H1 (cell line): ENCODE results near the gene MTERF1. TPM values are rescaled to one million over a fixed set of nuclear protein-coding genes. Genes with fewer than 3 reads are reported as not detected.

Experiments
- CTCF ChIA-PET: fragments of 300-600 bp; sonication (Branson Sonifier 250); formaldehyde crosslinking; loops from one replicate; lab custom pipeline; 2021; ENCODE audit not compliant: partially characterized antibody; lab: Charles Lee
- POLR2A ChIA-PET: fragments of 300-600 bp; sonication (Branson Sonifier 250); formaldehyde crosslinking; loops from one replicate; lab custom pipeline; 2021; ENCODE audit warnings: inconsistent platforms; ENCODE audit not compliant: partially characterized antibody; lab: Charles Lee
- DNase-seq, 2 experiments: peaks; one replicate each; pipeline versions ENCODE4 v3.0.0 to v3.0.0-alpha.2; 2010 to 2022; ENCODE audit warnings: low spot score in 2 of 2, low read depth in 1 of 2, mixed read lengths in 1 of 2
- FAIRE-seq: peaks from 2 replicates; lab custom pipeline; 2011; peaks lifted over from hg19 to GRCh38; lab: Jason Lieb, UNC
- H2AFZ ChIP-seq: 2 replicates; pipeline ENCODE4 v1.8.1; 2012; ENCODE audit warnings: low read length, inconsistent platforms
- H2AK5ac ChIP-seq: 2 replicates; pipeline ENCODE4 v1.6.1; 2013; ENCODE audit warnings: low read depth, low read length
- H2BK120ac ChIP-seq: replicated peaks from 2 replicates; pipeline ENCODE3; 2013; ENCODE audit warnings: low read depth, low read length, inconsistent platforms
- H2BK12ac ChIP-seq: 2 replicates; pipeline ENCODE4 v1.6.1; 2013; ENCODE audit warnings: low read depth, low read length
- H2BK15ac ChIP-seq: 2 replicates; pipeline ENCODE4 v1.6.1; 2013; ENCODE audit warnings: low read length
- H2BK20ac ChIP-seq: 2 replicates; pipeline ENCODE4 v1.6.1; 2013; ENCODE audit warnings: low read length
- H2BK5ac ChIP-seq: 2 replicates; pipeline ENCODE4 v1.6.1; 2013; ENCODE audit warnings: low read depth, low read length
- H3K14ac ChIP-seq: 2 replicates; pipeline ENCODE4 v1.6.1; 2013; ENCODE audit warnings: inconsistent platforms; ENCODE audit not compliant: insufficient read length
- H3K18ac ChIP-seq: 2 replicates; pipeline ENCODE4 v1.6.1; 2013; ENCODE audit warnings: low read length; ENCODE audit errors: extremely low read depth
- H3K23ac ChIP-seq: 2 replicates; pipeline ENCODE4 v1.6.1; 2013; ENCODE audit warnings: inconsistent platforms; ENCODE audit not compliant: insufficient read length
- H3K23me2 ChIP-seq: 2 replicates; pipeline ENCODE4 v1.6.1; 2013; ENCODE audit warnings: low read depth, low read length
- H3K27ac ChIP-seq: 2 replicates; pipeline ENCODE4 v1.6.1; 2011; ENCODE audit warnings: low read depth, low read length, inconsistent platforms
- H3K27me3 ChIP-seq, 4 experiments: replicated peaks in 1 of 4; 1 replicate in 1 of 4; 2 replicates in 3 of 4; pipeline versions ENCODE4 v1.6.1 to v1.8.1; 2011 to 2013; ENCODE audit warnings: low read length in 3 of 4, mild to moderate bottlenecking in 3 of 4, inconsistent platforms in 2 of 4, mixed read lengths in 2 of 4, moderate library complexity in 1 of 4; ENCODE audit not compliant: control insufficient read depth in 3 of 4, insufficient read depth in 3 of 4; ENCODE audit errors: extremely low read depth in 1 of 4
- H3K36me3 ChIP-seq, 4 experiments: 2 replicates each; pipeline versions ENCODE4 v1.6.1 to v1.8.1; 2011 to 2013; ENCODE audit warnings: mild to moderate bottlenecking in 4 of 4, low read length in 3 of 4, moderate library complexity in 2 of 4, control low read depth in 1 of 4, inconsistent platforms in 1 of 4; ENCODE audit not compliant: insufficient read depth in 4 of 4, control insufficient read depth in 2 of 4
- H3K4ac ChIP-seq: replicated peaks from 2 replicates; pipeline ENCODE3; 2013; ENCODE audit warnings: low read length, low read depth, mixed read lengths, inconsistent platforms; ENCODE audit not compliant: insufficient read length
- H3K4me1 ChIP-seq, 4 experiments: replicated peaks in 1 of 4; 1 replicate in 1 of 4; 2 replicates in 3 of 4; pipeline versions ENCODE4 v1.6.1 to v1.8.1; 2011 to 2013; ENCODE audit warnings: low read length in 3 of 4, inconsistent platforms in 2 of 4, mixed read lengths in 1 of 4; ENCODE audit not compliant: insufficient read depth in 4 of 4, control insufficient read depth in 3 of 4
- H3K4me2 ChIP-seq, 2 experiments: 2 replicates each; pipeline versions ENCODE4 v1.6.1 to v1.8.1; 2011 to 2013; ENCODE audit warnings: low read depth in 2 of 2, low read length in 2 of 2, control low read depth in 1 of 2, inconsistent platforms in 1 of 2, mild to moderate bottlenecking in 1 of 2; ENCODE audit not compliant: insufficient read depth in 1 of 2
- H3K4me3 ChIP-seq, 4 experiments: fragments of 200-600, 300-600 bp in 1 of 4; sonication (generic), shearing (Covaris generic), sonication (Bioruptor Twin) in 1 of 4; 2 replicates each; pipeline versions ENCODE4 v1.5.1 to v1.8.1; 2011 to 2016; ENCODE audit warnings: low read length in 4 of 4, low read depth in 3 of 4, control low read depth in 2 of 4, inconsistent platforms in 2 of 4, mild to moderate bottlenecking in 2 of 4, mixed read lengths in 1 of 4, moderate library complexity in 1 of 4; ENCODE audit not compliant: insufficient read depth in 2 of 4; ENCODE audit errors: extremely low read depth in 1 of 4
- H3K56ac ChIP-seq: replicated peaks from 2 replicates; pipeline ENCODE3; 2013; ENCODE audit warnings: low read depth, mild to moderate bottlenecking, mixed read lengths, low read length, inconsistent platforms; ENCODE audit not compliant: insufficient read length
- H3K79me1 ChIP-seq: 2 replicates; pipeline ENCODE4 v1.6.1; 2013; ENCODE audit warnings: low read depth, low read length, control low read depth
- H3K79me2 ChIP-seq, 2 experiments: 2 replicates each; pipeline versions ENCODE4 v1.6.1 to v1.8.1; 2012 to 2013; ENCODE audit warnings: low read length in 2 of 2, mild to moderate bottlenecking in 2 of 2, inconsistent platforms in 1 of 2; ENCODE audit not compliant: insufficient read depth in 2 of 2, control insufficient read depth in 1 of 2
- H3K9ac ChIP-seq, 4 experiments: replicated peaks in 1 of 4; 1 replicate in 1 of 4; 2 replicates in 3 of 4; pipeline versions ENCODE4 v1.6.1 to v1.8.1; 2011 to 2013; ENCODE audit warnings: low read depth in 3 of 4, low read length in 3 of 4, control low read depth in 2 of 4, mild to moderate bottlenecking in 2 of 4, moderate library complexity in 2 of 4, inconsistent platforms in 1 of 4; ENCODE audit errors: extremely low read depth in 1 of 4
- H3K9me3 ChIP-seq, 2 experiments: 2 replicates each; pipeline versions ENCODE4 v1.6.1 to v1.8.1; 2012 to 2013; ENCODE audit warnings: mild to moderate bottlenecking in 2 of 2, moderate library complexity in 2 of 2, control low read depth in 1 of 2, inconsistent platforms in 1 of 2, low read depth in 1 of 2, low read length in 1 of 2, mixed read lengths in 1 of 2; ENCODE audit not compliant: insufficient read depth in 2 of 2
- H4K20me1 ChIP-seq, 2 experiments: replicated peaks in 1 of 2; 2 replicates each; pipeline versions ENCODE3 to v1.8.1; 2011 to 2013; ENCODE audit warnings: inconsistent platforms in 2 of 2, low read length in 2 of 2, mild to moderate bottlenecking in 1 of 2; ENCODE audit not compliant: insufficient read depth in 2 of 2, control insufficient read depth in 1 of 2
- H4K5ac ChIP-seq: 2 replicates; pipeline ENCODE4 v1.6.1; 2013; ENCODE audit warnings: low read length, low read depth, mixed read lengths, inconsistent platforms; ENCODE audit not compliant: insufficient read length
- H4K8ac ChIP-seq: 2 replicates; pipeline ENCODE4 v1.8.0; 2013; ENCODE audit warnings: mild to moderate bottlenecking, moderate library complexity, low read length, inconsistent platforms; ENCODE audit not compliant: insufficient read depth; ENCODE audit errors: extremely low read depth
- H4K91ac ChIP-seq: replicated peaks from 2 replicates; pipeline ENCODE3; 2013; ENCODE audit warnings: low read length, mixed read lengths, inconsistent platforms; ENCODE audit not compliant: insufficient read length
- CEBPB ChIP-seq: IDR thresholded peaks from 2 replicates; pipeline ENCODE4 v1.6.1; 2012; ENCODE audit warnings: low read depth, low read length
- RAD21 ChIP-seq, 2 experiments: IDR thresholded peaks in 1 of 2; conservative IDR thresholded peaks in 1 of 2; 2 replicates each; pipeline ENCODE4 v1.6.1; 2011; ENCODE audit warnings: low read depth in 2 of 2, low read length in 2 of 2, improper control_type of control experiment in 1 of 2, inconsistent platforms in 1 of 2, mild to moderate bottlenecking in 1 of 2, moderate library complexity in 1 of 2
- WGBS, 2 experiments: shearing (Covaris generic) in 1 of 2; methylation state at CpG; one replicate each; pipeline versions ENCODE4 v1.1.6 to v1.1.7; 2013 to 2015; ENCODE audit warnings: low lambda C conversion rate in 2 of 2, mixed read lengths in 2 of 2, inconsistent platforms in 1 of 2, low coverage in 1 of 2, missing lambda C conversion rate in 1 of 2; ENCODE audit not compliant: insufficient replicate concordance in 2 of 2, insufficient coverage in 1 of 2, insufficient read length in 1 of 2; ENCODE audit errors: extremely low coverage in 1 of 2, missing lambda C conversion rate in 1 of 2; 5-methylcytosine and 5-hydroxymethylcytosine counted together
- long read RNA-seq, 2 experiments: library from RNA in 1 of 2; library from capped mRNA in 1 of 2; stranded (forward); transcript quantifications; one replicate each; pipeline ENCODE4 v2.0.0, GENCODE V29; 2021; ENCODE audit warnings: inconsistent platforms in 1 of 2
- polyA minus RNA-seq, 3 experiments: library from RNA; depleted of rRNA, polyadenylated mRNA; stranded (reverse); fragments of >200 nt; gene quantifications; 1 replicate in 2 of 3; 2 replicates in 1 of 3; pipeline ENCODE4 v1.2.3, GENCODE V29; 2011
- polyA plus RNA-seq, 7 experiments: library from polyadenylated mRNA; depleted of rRNA in 3 of 7; stranded (reverse) in 5 of 7; unstranded in 2 of 7; fragments of >200 nt in 5 of 7; fragments of 200-250 nt in 2 of 7; gene quantifications; 1 replicate in 5 of 7; 2 replicates in 1 of 7; 4 replicates in 1 of 7; pipeline versions ENCODE4 v1.2.1 to v1.2.3, GENCODE V29; 2011 to 2013; ENCODE audit warnings: missing spikeins in 2 of 7, mixed read lengths in 2 of 7
- total RNA-seq: library from RNA; stranded (reverse); fragmentation: NEBNext Ultra II Directional; extraction: Animal tissue kit (Norgen Biotek cat#: 25700); gene quantifications from 2 replicates; pipeline ENCODE4 v1.2.1, GENCODE V29; 2021
- TF ChIP-seq, protein P1 (sequence below), 3 experiments: IDR thresholded peaks; 1 replicate in 2 of 3; 2 replicates in 1 of 3; pipeline versions ENCODE4 v1.5.1 to v1.6.1; 2011; ENCODE audit warnings: low read length in 3 of 3, mild to moderate bottlenecking in 3 of 3, inconsistent platforms in 2 of 3, low read depth in 1 of 3, moderate library complexity in 1 of 3; ENCODE audit not compliant: insufficient read depth in 1 of 3; ENCODE audit errors: control extremely low read depth in 1 of 3

MTERF1 gene, protein sequence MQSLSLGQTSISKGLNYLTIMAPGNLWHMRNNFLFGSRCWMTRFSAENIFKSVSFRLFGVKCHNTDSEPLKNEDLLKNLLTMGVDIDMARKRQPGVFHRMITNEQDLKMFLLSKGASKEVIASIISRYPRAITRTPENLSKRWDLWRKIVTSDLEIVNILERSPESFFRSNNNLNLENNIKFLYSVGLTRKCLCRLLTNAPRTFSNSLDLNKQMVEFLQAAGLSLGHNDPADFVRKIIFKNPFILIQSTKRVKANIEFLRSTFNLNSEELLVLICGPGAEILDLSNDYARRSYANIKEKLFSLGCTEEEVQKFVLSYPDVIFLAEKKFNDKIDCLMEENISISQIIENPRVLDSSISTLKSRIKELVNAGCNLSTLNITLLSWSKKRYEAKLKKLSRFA
- total RNA-seq (11.1 and 12.6 TPM in 2 replicates), polyA plus RNA-seq (2011; rRNA removed) (2.5 and 4.5 TPM in 2 replicates), polyA minus RNA-seq (2011; rRNA and poly(A)+ RNA removed) (7.9 and 9.0 TPM in 2 replicates)
- polyA plus RNA-seq (2011; cell fraction: cytosol; rRNA removed) = 7.7 TPM
- 2.1 TPM for polyA plus RNA-seq (2011; cell fraction: nucleus; rRNA removed)
- polyA plus RNA-seq (2012, experiment 1 of 2) = 8.5 to 17.8 TPM (median 10.0 TPM) in 4 replicates
- 0.37 TPM for polyA plus RNA-seq (2012, experiment 2 of 2)
- polyA plus RNA-seq (2013, experiment 1 of 2) = 8.8 TPM
- 9.0 TPM for polyA plus RNA-seq (2013, experiment 2 of 2)
- polyA minus RNA-seq (2011; cell fraction: cytosol; rRNA and poly(A)+ RNA removed) = 4.1 TPM
- 19.7 TPM for polyA minus RNA-seq (2011; cell fraction: nucleus; rRNA and poly(A)+ RNA removed)
- long read RNA-seq, experiment 1, partial matches to known transcripts = 0 of 8 reads
- long read RNA-seq, experiment 1, other reads (novel, unspliced or antisense) = 5 of 8 reads
- long read RNA-seq, experiment 2, partial matches to known transcripts = 0 of 5 reads
- long read RNA-seq, experiment 2, other reads (novel, unspliced or antisense) = 3 of 5 reads

DNA sequence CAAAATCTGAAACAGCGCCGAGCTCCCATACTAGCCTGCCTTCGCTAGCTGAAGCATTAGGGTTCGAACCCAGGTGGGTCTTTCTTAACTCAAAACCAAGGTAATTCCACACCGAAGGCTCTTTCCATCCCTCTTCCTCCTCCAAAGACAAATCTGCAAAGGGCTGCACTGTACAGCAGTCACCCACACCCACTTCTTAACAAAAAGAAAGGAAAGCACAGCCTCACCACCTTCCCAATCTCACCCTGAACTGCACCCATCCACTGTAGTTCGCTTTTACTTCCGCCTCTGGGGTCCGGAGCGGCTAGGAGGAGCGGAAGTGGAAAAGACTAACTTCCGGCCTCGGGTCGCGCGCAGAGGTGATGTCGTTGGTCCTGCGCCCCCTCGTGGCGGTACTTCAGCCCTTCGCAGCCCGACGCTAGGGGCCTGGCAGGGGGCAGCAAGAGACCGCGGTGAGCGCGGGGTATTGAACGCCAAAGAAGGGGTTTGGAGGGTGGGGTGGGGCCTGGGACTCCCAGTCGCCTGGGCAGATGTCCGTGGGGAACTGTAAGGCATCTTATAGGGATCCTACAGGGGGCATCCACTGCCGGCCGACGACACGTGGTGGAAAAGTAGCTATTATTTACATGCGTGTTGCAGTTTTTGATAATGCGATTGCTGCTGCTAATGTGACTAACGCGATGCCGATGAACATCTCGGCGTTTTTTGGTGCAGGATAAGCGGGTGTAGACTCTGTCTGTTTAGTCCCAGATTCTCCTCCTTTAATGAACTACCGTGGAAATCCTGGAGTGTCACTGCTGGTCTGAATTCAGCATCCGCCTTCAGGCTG, at the start of gene MTERF1:
TSS of gene MTERF1 (minus strand) at position 290 of the 829 bp plus-strand sequence. CDS start 619 bp downstream, outside the sequence.
- peak within 1 kb of the TSS; percentile 0 for H3K56ac ChIP-seq
- H2AK5ac ChIP-seq = no peak within 1 kb of the TSS
- no peaks in the 10 kb centered on the region for H3K36me3 ChIP-seq
- 0 out of 2 replicates have a peak, but pooled peaks cover 3% of the 10 kb centered on the region for H3K79me1 ChIP-seq
- no peak within 1 kb of the TSS for H3K23ac ChIP-seq
- H2AFZ ChIP-seq = peak within 1 kb of the TSS; percentile 97
- H3K23me2 ChIP-seq = peaks cover 7% of the 10 kb centered on the region
- no peak within 1 kb of the TSS for H2BK20ac ChIP-seq
- H3K4me1 ChIP-seq = peaks cover 0 to 2% (median 0%) of the 10 kb centered on the region in 4 experiments; a peak in 1 of 7 replicates
- H2BK12ac ChIP-seq = no peak within 1 kb of the TSS
- no peak within 1 kb of the TSS for H3K27ac ChIP-seq
- H2BK120ac ChIP-seq = peak within 1 kb of the TSS; percentile 12
- H3K9ac ChIP-seq = peak within 1 kb of the TSS; percentile 77 to 84 (median 78)
- H3K14ac ChIP-seq = no peak within 1 kb of the TSS
- ChIA-PET POLR2A (interaction anchor here (0.8 to 1.7 kb wide), 7 partner anchors 10 to 62 kb away, joined by 3 to 5 read pairs (median 4); partner anchors contain the start of gene AKAP9), CTCF (interaction anchor here (0.5 to 2.0 kb wide), 30 partner anchors 10 to 1794 kb away, joined by 3 to 13 read pairs (median 4); partner anchors contain the start of genes AKAP9, ANKIB1 and KRIT1)
- H4K20me1 ChIP-seq = no peaks in the 10 kb centered on the region
- 0 out of 4 replicates have a peak, but pooled peaks cover 0 to under 1% of the 10 kb centered on the region in 2 experiments for H3K9me3 ChIP-seq
- H4K5ac ChIP-seq = peak within 1 kb of the TSS; percentile 30
- H3K4me3 ChIP-seq = peak within 1 kb of the TSS; percentile 76 to 95 (median 90)
- no peak within 1 kb of the TSS; the same call in 1 of the 2 replicates for H2BK5ac ChIP-seq
- peak within 1 kb of the TSS; percentile 65 for H3K18ac ChIP-seq
- peak within 1 kb of the TSS; percentile 27 for H3K4ac ChIP-seq
- FAIRE-seq (no peak), DNase-seq (peak; percentile 86 to 95)
- H2BK15ac ChIP-seq = no peak within 1 kb of the TSS
- H3K4me2 ChIP-seq = peak within 1 kb of the TSS; percentile 46 to 90
- no peaks in the 10 kb centered on the region; a peak in 1 of 7 replicates for H3K27me3 ChIP-seq
- H3K79me2 ChIP-seq = peaks cover 0 to 19% of the 10 kb centered on the region in 2 experiments; a peak in 3 of 4 replicates
- 15% methylated on average over 43 of the region's 43 CpGs; no CpG with 5 or more reads in 1 of the 2 experiments for WGBS, 2 experiments
- peak within 1 kb of the TSS; percentile 45 for H4K91ac ChIP-seq
- H4K8ac ChIP-seq = peak within 1 kb of the TSS; percentile 90; the same call in 1 of the 2 replicates
- peak; percentile 82 to 91 for TF ChIP-seq RAD21 (IDR thresholded peaks at IDR 0.05 in 1 of 2, conservative IDR thresholded peaks at IDR 0.05 in 1 of 2; ENCODE audit: low read depth in 2 of 2, low read length in 2 of 2)
- TF ChIP-seq CEBPB = no peak
- TF ChIP-seq, protein P1, sequence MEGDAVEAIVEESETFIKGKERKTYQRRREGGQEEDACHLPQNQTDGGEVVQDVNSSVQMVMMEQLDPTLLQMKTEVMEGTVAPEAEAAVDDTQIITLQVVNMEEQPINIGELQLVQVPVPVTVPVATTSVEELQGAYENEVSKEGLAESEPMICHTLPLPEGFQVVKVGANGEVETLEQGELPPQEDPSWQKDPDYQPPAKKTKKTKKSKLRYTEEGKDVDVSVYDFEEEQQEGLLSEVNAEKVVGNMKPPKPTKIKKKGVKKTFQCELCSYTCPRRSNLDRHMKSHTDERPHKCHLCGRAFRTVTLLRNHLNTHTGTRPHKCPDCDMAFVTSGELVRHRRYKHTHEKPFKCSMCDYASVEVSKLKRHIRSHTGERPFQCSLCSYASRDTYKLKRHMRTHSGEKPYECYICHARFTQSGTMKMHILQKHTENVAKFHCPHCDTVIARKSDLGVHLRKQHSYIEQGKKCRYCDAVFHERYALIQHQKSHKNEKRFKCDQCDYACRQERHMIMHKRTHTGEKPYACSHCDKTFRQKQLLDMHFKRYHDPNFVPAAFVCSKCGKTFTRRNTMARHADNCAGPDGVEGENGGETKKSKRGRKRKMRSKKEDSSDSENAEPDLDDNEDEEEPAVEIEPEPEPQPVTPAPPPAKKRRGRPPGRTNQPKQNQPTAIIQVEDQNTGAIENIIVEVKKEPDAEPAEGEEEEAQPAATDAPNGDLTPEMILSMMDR (IDR thresholded peaks at IDR 0.05; ENCODE audit: control extremely low read depth in 1 of 3, insufficient read depth in 1 of 3, low read depth in 1 of 3, low read length in 3 of 3) = peak; percentile 92 to 99 (median 94)
